Measurements from ENCODE around the gene BGN.

- TF ChIP-seq, protein P1, sequence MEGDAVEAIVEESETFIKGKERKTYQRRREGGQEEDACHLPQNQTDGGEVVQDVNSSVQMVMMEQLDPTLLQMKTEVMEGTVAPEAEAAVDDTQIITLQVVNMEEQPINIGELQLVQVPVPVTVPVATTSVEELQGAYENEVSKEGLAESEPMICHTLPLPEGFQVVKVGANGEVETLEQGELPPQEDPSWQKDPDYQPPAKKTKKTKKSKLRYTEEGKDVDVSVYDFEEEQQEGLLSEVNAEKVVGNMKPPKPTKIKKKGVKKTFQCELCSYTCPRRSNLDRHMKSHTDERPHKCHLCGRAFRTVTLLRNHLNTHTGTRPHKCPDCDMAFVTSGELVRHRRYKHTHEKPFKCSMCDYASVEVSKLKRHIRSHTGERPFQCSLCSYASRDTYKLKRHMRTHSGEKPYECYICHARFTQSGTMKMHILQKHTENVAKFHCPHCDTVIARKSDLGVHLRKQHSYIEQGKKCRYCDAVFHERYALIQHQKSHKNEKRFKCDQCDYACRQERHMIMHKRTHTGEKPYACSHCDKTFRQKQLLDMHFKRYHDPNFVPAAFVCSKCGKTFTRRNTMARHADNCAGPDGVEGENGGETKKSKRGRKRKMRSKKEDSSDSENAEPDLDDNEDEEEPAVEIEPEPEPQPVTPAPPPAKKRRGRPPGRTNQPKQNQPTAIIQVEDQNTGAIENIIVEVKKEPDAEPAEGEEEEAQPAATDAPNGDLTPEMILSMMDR (IDR thresholded peaks at IDR 0.05; ENCODE audit: insufficient read depth, low read length, poor library complexity, severe bottlenecking), result no peak
- no peak for TF ChIP-seq EZH2phosphoT487 (conservative IDR thresholded peaks at IDR 0.05; ENCODE audit: low read length)
These were observed 32.4 kb downstream of the BGN start for GRCh38 chrX:153527208-153527607.

Measured in SU-DHL-6 (cell line).